ENCODE results near the gene DUSP1. TPM values are rescaled to one million over a fixed set of nuclear protein-coding genes. Genes with fewer than 3 reads are reported as not detected.

DUSP1 gene
- total and polyA plus RNA-seq, 2 donors from 2014 or later: 172 to 298 TPM

GRCh38 chr5:172730222-172730621 is 40.8 kb downstream of the DUSP1 start:
- no peak for FAIRE-seq
- H3K27ac ChIP-seq (ENCODE audit: low read depth in 2 of 2, low read length in 2 of 2): no peak overlapping the region

GRCh38 chr5:172729588-172729987 is 41.4 kb downstream of the DUSP1 start:
- DNase-seq (peak in 1 of 5 donors; percentile 65), FAIRE-seq (no peak)
- TF ChIP-seq, protein P1, sequence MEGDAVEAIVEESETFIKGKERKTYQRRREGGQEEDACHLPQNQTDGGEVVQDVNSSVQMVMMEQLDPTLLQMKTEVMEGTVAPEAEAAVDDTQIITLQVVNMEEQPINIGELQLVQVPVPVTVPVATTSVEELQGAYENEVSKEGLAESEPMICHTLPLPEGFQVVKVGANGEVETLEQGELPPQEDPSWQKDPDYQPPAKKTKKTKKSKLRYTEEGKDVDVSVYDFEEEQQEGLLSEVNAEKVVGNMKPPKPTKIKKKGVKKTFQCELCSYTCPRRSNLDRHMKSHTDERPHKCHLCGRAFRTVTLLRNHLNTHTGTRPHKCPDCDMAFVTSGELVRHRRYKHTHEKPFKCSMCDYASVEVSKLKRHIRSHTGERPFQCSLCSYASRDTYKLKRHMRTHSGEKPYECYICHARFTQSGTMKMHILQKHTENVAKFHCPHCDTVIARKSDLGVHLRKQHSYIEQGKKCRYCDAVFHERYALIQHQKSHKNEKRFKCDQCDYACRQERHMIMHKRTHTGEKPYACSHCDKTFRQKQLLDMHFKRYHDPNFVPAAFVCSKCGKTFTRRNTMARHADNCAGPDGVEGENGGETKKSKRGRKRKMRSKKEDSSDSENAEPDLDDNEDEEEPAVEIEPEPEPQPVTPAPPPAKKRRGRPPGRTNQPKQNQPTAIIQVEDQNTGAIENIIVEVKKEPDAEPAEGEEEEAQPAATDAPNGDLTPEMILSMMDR (IDR thresholded peaks at IDR 0.05; ENCODE audit: borderline replicate concordance, extremely low read depth, insufficient read depth): no peak
- no peak overlapping the region for H3K4me3 ChIP-seq (ENCODE audit: low read length in 3 of 3)
- peaks cover 3 to 21% (median 4%) of the 10 kb centered on the region in 3 donors for H3K4me1 ChIP-seq (ENCODE audit: control insufficient read depth in 2 of 3, insufficient read depth in 2 of 3, low read depth in 1 of 3, low read length in 3 of 3)
- intact Hi-C loops (cut with DNase I): no loop called here
- no peaks in the 10 kb centered on the region for H3K9me3 ChIP-seq (ENCODE audit: control insufficient read depth in 2 of 3, insufficient read depth in 1 of 3, low read length in 3 of 3)
- no peaks in the 10 kb centered on the region for H3K36me3 ChIP-seq (ENCODE audit: control insufficient read depth in 2 of 3, insufficient read depth in 3 of 3, low read length in 3 of 3)
- H3K27ac ChIP-seq (ENCODE audit: low read depth in 2 of 2, low read length in 2 of 2): no peak overlapping the region
- H3K9ac ChIP-seq (ENCODE audit: low read length in 3 of 3): no peak overlapping the region
- H3K27me3 ChIP-seq (ENCODE audit: control insufficient read depth, insufficient read depth, low read length): no peaks in the 10 kb centered on the region

More at GRCh38 chr5:172730222-172730621, 40.8 kb downstream of the DUSP1 start:
- Histone ChIP-seq H3K27me3 (ENCODE audit: control insufficient read depth, insufficient read depth, low read length) (no peaks in the 10 kb centered on the region), H3K9me3 (ENCODE audit: control insufficient read depth in 2 of 3, insufficient read depth in 1 of 3, low read length in 3 of 3) (no peaks in the 10 kb centered on the region), H3K36me3 (ENCODE audit: control insufficient read depth in 2 of 3, insufficient read depth in 3 of 3, low read length in 3 of 3) (no peaks in the 10 kb centered on the region), H3K4me3 (ENCODE audit: low read length in 3 of 3) (no peak overlapping the region), H3K9ac (ENCODE audit: low read length in 3 of 3) (no peak overlapping the region), H3K4me1 (ENCODE audit: control insufficient read depth in 2 of 3, insufficient read depth in 2 of 3, low read depth in 1 of 3, low read length in 3 of 3) (peaks cover 3 to 21% (median 4%) of the 10 kb centered on the region in 3 donors)
- TF ChIP-seq, protein P1 (IDR thresholded peaks at IDR 0.05; ENCODE audit: borderline replicate concordance, extremely low read depth, insufficient read depth): no peak
- intact Hi-C loops (cut with DNase I): no loop called here
- DNase-seq: no peak

DNA sequence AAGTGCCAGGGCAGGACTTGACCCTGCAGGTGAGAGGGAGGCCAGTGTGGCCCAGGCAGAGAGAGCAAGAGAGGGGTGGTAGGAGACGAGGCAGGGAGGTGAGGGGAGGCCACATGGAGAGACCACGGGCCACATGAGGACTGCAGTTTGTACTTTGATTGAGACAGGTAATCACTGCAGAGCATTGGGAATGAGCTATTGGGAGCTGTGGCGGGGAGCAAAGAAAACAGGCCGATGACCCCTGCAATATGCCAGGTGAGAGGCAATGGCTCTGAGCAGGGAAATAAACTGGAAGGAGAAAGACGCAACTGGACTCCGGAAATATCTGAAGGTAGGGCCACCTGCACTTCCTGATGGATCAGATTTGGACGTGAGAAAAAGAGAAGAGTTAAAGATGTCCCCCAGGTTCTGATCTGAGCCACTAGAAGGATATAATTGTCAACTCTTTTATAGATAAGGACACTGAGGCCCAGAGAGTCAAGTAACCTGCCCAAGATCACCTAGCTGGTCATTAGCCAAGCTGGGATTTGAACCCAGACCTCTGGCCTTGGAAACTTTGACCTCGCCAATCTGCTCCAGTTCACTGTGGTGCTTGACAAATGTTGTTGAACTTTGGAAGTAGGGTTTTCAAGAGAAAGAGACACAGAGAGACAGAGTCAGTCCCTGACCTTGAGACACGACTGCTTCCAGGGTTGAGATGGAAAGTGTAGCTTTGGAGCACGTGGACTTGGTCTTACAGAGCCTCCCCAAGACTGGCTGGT is 42.3 kb downstream of the DUSP1 start:
- no peaks in the 10 kb centered on the region for H3K9me3 ChIP-seq (ENCODE audit: control insufficient read depth in 2 of 3, insufficient read depth in 1 of 3, low read length in 3 of 3)
- H3K4me3 ChIP-seq (ENCODE audit: low read length in 3 of 3): no peak overlapping the region
- no peaks in the 10 kb centered on the region for H3K27me3 ChIP-seq (ENCODE audit: control insufficient read depth, insufficient read depth, low read length)
- H3K27ac ChIP-seq (ENCODE audit: low read depth in 2 of 2, low read length in 2 of 2): no peak overlapping the region
- H3K9ac ChIP-seq (ENCODE audit: low read length in 3 of 3): no peak overlapping the region
- intact Hi-C loops (cut with DNase I): no loop called here
- H3K36me3 ChIP-seq (ENCODE audit: control insufficient read depth in 2 of 3, insufficient read depth in 3 of 3, low read length in 3 of 3): no peaks in the 10 kb centered on the region
- DNase-seq (no peak), FAIRE-seq (no peak)
- H3K4me1 ChIP-seq (ENCODE audit: control insufficient read depth in 2 of 3, insufficient read depth in 2 of 3, low read depth in 1 of 3, low read length in 3 of 3): peaks cover 3 to 21% (median 4%) of the 10 kb centered on the region in 3 donors
- TF ChIP-seq, protein P1 (IDR thresholded peaks at IDR 0.05; ENCODE audit: borderline replicate concordance, extremely low read depth, insufficient read depth): no peak
